H7 (cell line): ENCODE measurements around the gene NCAN. TPM values are rescaled to one million over a fixed set of nuclear protein-coding genes. Genes with fewer than 3 reads are reported as not detected.
"Not testable (repeated sequence)": the region's sequence is repeated elsewhere in the genome, so short reads cannot be mapped to it uniquely, and the experiment has no call there.

Experiments used
- DNase-seq: peaks from one replicate; pipeline ENCODE4 v3.0.0; 2012
- H3K27me3 ChIP-seq: 2 replicates; pipeline ENCODE4 v1.6.0; 2011; ENCODE audit warnings: mild to moderate bottlenecking, low read length; ENCODE audit not compliant: control insufficient read depth, insufficient read depth
- H3K36me3 ChIP-seq: replicated peaks from 2 replicates; pipeline ENCODE4 v1.5.1; 2011; ENCODE audit warnings: low read length; ENCODE audit not compliant: control insufficient read depth, insufficient read depth
- H3K4me3 ChIP-seq: 2 replicates; pipeline ENCODE4 v1.5.1; 2011; ENCODE audit warnings: low read depth, mild to moderate bottlenecking, control low read depth, low read length, moderate library complexity; ENCODE audit not compliant: insufficient read depth
- total RNA-seq: library from RNA; depleted of rRNA; stranded (reverse); fragments of >200 nt; shearing (Covaris generic); gene quantifications from 2 replicates; pipeline ENCODE4 v1.2.3, GENCODE V29; 2014

NCAN gene
- total RNA-seq, 1 experiment from 2014 or later, result 1.7 TPM

GRCh38 chr19:19226204-19226603 lies 14.4 kb downstream of the NCAN start:
- DNase-seq, result no peak
- peaks cover 36% of the 10 kb centered on the region for H3K27me3 ChIP-seq
- H3K36me3 ChIP-seq, result no peaks in the 10 kb centered on the region
- H3K4me3 ChIP-seq, result no peak overlapping the region

- DNase-seq, result peak; percentile 65
- no peak overlapping the region for H3K4me3 ChIP-seq
- H3K27me3 ChIP-seq, result peaks cover 36% of the 10 kb centered on the region
- no peaks in the 10 kb centered on the region for H3K36me3 ChIP-seq
Observed at GRCh38 chr19:19226663-19227062, 14.9 kb downstream of the NCAN start.

DNA sequence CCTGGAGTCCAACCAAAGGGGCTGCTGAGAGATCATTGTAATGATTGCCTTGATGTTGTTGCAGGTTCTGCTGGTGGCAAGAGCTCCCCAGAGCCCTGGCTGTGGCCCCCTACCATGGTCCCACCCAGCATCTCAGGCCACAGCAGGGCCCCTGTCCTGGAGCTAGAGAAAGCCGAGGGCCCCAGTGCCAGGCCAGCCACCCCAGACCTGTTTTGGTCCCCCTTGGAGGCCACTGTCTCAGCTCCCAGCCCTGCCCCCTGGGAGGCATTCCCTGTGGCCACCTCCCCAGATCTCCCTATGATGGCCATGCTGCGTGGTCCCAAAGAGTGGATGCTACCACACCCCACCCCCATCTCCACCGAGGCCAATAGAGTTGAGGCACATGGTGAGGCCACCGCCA lies 15.5 kb downstream of the NCAN start:
- Histone ChIP-seq H3K4me3 (no peak overlapping the region), H3K36me3 (no peaks in the 10 kb centered on the region), H3K27me3 (peaks cover 36% of the 10 kb centered on the region)
- DNase-seq, result no peak

DNA sequence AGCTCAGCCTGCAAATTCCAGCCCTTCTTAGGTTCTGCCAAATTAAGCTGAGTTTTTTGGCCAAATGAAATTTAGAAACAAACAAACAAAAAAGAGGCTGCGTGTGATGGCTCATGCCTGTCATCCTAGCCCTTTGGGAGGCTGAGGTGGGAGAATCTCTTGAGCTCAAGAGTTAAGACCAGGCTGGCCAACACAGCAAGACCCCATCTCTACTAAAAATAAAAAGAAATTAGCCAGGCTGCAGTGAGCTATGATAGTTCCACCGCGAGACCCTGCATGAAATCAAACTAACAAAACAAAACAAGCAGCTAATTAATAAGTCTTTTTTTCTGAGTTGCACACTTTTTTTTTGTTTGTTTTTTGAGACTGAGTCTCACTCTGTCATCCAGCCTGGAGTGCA lies 17.9 kb downstream of the NCAN start:
- Histone ChIP-seq H3K4me3 (no peak overlapping the region), H3K36me3 (no peaks in the 10 kb centered on the region), H3K27me3 (peaks cover 22% of the 10 kb centered on the region)
- DNase-seq, result no peak

DNA sequence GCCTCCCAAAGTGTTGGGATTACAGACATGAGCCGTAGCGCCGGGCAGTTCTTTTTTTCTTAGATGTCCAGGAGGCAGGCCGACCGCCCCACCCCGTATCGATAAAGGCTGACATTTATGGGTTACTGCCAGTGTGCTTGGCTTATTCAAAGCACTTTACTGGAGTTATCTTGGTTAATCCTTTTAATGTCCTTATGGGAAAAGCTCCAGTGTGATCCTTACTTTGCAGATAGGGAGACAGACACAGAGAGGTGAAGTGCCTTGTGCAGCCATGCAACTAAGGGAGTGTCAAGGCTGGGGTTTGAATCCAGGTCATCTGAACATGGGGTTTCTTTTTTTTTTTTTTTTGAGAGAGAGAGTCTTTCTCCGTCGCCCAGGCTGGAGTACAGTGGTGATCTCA lies 19.2 kb downstream of the NCAN start:
- H3K36me3 ChIP-seq, result no peaks in the 10 kb centered on the region
- H3K4me3 ChIP-seq, result no peak overlapping the region
- DNase-seq, result no peak
- H3K27me3 ChIP-seq, result peaks cover 11% of the 10 kb centered on the region

DNA sequence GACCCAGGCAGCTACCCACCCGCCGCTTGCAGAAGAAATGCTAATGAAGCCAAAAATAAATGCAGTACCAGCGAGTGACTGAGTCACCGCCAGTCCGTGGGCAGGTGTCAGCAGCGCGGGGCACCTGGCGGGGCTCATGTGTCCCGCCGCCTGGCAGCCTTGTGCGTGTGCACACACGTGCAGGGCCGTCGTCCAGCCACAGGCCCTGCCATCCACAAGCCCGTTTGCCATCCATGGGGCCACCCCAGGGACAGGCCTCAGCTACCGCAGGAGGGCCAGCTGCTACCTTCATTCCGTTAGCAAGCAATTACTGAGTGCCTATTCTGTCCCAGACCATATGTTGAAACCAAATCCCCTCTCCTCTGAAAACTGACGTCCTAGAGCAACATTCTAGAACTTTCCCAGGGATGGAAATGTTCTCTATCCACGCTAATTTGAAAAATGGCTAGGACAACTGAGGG lies 20.5 kb downstream of the NCAN start:
- Histone ChIP-seq H3K36me3 (no peaks in the 10 kb centered on the region), H3K4me3 (no peak overlapping the region), H3K27me3 (peaks cover 8% of the 10 kb centered on the region; the same call in 1 of the 2 replicates)
- DNase-seq, result peak; percentile 47

DNA sequence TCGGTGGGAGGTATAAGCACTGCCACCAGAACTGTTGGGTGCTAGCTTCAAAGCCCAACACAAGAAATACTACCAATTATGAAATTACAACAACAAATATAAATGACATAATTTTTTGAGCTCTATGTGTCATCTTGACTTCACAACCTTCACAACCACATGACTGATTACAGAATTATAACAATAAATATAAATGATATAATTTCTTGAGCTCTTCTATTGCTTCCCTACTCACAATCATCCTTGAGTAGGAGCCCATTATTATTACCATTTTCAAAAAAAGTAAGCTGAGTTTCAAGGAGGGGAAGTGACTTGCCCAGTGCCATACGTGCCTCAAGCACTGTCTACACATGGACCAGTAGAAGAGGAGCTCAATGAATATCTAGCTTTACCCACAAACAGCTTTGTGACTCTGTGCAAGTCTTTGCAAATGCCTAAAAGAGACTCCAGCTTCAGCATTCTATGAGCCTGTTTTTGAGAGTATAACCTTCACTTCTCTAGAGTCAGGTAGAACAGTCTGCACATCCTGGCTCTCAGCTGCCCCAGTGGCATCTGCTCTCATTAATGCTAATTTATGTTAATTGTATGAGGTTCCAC lies 22.6 kb downstream of the NCAN start:
- peaks cover 1% of the 10 kb centered on the region; the same call in 1 of the 2 replicates for H3K27me3 ChIP-seq
- no peak overlapping the region for H3K4me3 ChIP-seq
- no peaks in the 10 kb centered on the region for H3K36me3 ChIP-seq
- no peak for DNase-seq

DNA sequence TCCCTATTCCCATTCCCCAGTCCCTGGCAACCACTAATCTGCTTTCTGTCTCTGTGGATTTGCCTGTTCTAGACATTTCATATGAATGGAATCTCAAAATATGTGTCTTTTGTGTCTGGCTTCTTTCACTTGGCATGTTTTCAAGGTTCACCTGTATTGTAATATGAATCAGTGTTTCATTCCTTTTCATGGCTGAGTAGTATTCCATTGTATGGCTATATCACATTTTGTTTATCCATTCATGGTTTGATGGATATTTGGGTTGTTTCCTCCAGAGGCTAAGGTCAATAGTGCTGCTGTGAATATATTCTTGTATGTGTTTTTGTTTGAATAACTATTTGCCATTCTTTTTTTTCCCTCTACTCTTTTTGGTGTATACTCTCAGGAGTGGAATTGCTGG lies 24.4 kb downstream of the NCAN start:
- no peak for DNase-seq
- H3K27me3 ChIP-seq, result peaks cover 1% of the 10 kb centered on the region; the same call in 1 of the 2 replicates
- no peaks in the 10 kb centered on the region for H3K36me3 ChIP-seq
- no peak overlapping the region for H3K4me3 ChIP-seq

DNA sequence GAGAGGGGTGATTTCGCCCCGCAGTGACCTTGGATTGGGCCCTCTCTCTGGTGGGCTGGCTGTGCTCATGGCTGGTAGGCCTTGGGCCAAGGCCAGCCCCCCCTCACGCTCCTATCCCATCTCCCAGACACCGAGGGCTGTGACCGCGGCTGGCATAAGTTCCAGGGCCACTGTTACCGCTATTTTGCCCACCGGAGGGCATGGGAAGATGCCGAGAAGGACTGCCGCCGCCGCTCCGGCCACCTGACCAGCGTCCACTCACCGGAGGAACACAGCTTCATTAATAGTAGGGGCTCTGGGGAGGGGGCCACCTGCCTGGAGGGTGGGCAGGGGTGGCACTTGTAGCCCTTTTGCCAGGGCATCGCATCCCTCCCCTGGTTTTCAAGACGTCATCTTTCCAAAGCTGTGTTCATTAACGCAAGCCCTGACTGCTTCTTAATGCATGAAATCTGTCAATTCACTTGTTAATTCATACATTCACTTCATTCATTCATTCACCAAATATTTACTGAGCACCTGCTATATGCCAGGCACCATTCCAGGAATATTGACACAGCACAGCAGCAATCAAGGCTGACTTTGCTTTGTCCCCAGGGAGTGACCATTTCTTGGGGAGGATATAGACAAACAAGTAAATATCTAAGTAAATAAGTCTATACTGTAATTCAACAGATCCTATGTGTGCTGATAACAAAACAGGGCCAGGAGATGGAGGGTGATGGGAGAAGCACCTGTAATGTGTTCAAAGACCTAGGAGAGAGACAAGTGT lies 26.6 kb downstream of the NCAN start:
- no peaks in the 10 kb centered on the region for H3K36me3 ChIP-seq
- no peak overlapping the region for H3K4me3 ChIP-seq
- peaks cover 1% of the 10 kb centered on the region; the same call in 1 of the 2 replicates for H3K27me3 ChIP-seq
- DNase-seq, result peak; percentile 53

GRCh38 chr19:19239675-19240074 lies 27.9 kb downstream of the NCAN start:
- Histone ChIP-seq H3K36me3 (no peaks in the 10 kb centered on the region), H3K4me3 (no peak overlapping the region), H3K27me3 (peaks cover 1% of the 10 kb centered on the region; the same call in 1 of the 2 replicates)
- DNase-seq, result no peak

DNA sequence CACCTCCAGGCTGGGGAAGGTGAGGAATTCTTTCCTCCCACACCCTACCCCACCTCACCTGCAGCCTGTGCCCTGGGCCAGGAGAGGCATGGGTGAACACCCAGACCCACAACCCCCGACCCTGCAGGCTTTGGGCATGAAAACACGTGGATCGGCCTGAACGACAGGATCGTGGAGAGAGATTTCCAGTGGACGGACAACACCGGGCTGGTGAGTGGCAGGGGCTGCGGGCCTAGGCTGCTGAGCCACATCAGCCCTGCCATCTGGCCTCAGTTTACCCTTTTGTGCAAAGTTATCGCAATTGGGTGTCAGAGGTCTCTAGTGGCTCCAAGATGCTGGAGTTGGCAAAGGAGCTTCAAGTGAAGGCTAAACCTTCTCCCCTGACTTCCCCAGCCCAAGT lies 28.7 kb downstream of the NCAN start:
- Histone ChIP-seq H3K36me3 (no peaks in the 10 kb centered on the region), H3K4me3 (no peak overlapping the region), H3K27me3 (peaks cover 1% of the 10 kb centered on the region; the same call in 1 of the 2 replicates)
- no peak for DNase-seq

DNA sequence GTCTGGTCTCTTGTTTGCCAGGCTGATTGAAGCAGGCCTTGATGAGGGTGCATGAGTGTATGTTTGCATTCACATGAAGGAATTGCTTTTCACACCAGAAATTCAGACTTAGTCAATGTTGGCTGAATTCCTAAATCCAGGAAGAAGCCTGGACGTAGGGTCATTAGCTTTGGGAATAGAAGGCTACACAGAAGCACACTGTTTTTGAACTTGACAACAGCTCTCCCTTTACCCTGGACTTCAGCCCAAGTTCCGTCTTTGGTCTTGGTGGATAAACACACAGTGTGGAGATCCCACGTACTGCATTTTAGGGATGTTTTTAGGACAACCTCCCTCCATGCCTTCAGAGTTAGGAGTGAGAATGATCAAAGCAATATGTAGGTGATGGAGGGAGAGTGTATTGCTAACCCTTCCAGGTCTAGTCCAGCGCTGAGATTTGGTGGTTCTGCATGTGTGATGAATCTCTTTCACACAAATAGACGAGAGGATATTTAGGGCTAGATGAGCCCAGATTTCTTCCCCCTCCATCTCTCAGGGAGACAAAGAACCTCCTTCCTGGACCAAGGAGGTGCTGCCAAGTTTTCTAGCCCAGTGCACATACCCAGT lies 38.5 kb downstream of the NCAN start:
- Histone ChIP-seq H3K36me3 (no peaks in the 10 kb centered on the region), H3K4me3 (no peak overlapping the region), H3K27me3 (peaks cover 6% of the 10 kb centered on the region; the same call in 1 of the 2 replicates)
- DNase-seq, result no peak

DNA sequence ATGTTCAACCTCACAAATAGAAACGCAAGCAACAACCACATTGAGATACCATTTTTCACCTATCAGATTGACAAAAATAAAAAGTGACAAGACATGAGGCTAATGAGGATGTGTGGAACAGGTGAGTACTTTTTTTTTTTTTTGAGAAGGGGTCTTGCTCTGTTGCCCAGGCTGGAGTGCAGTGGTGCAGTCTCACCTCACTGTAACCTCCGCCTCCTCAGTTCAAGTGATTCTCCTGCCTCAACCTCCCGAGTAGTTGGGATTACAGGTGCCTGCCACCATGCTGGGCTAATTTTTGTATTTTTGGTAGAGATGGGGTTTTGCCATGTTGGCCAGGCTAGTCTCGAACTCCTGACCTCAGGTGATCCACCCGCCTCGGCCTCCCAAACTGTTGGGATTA lies 41.7 kb downstream of the NCAN start:
- not testable (repeated sequence) for H3K36me3 ChIP-seq

DNA sequence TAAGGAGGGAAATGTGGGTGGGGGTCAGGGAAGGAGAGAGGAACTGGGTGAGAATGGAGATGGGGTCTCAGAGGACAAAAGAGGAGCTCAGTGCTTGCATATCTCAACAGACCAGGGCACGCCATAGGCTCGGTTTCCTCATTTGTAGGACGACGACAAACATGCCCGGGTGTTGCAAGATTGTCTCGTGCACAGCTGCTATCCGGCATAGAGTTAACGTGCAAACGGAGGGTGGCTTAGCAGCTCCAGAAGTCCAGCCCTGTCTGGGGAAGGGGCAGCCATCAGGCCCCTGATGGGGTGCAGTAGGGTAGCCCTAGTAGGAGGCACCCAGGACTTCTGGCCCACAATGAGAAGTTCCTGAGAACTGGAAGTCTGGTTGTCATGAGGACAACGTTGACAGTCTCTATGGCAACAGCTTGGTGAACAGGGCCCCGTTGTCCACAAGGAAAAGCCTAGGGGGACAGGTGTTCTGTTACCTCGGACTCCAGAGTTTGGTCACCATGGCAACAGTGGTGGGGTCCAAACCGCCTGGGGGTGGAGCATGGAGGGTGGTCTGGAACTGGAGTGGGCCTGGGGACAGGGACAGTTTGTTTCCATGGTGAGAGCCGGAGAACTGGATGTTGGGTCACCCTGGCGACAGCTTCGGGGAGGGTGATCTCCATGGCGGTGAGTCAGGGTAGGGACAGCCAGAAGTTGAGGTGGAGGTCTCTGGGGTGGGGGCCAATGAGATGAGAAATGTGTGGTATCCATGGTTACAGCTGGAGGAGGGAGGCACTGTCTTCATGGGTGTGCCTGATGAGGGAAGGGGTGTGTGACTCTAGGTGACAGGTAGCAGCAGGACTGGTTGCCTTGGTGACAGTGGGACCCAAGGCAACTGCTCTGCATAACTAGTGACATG lies 44.6 kb downstream of the NCAN start:
- DNase-seq, result peak; percentile 60
- Histone ChIP-seq H3K36me3 (no peaks in the 10 kb centered on the region), H3K4me3 (no peak overlapping the region), H3K27me3 (peaks cover 9% of the 10 kb centered on the region)

More for the DNA sequence above, 41.7 kb downstream of the NCAN start:
- DNase-seq, H3K27me3 ChIP-seq, H3K4me3 ChIP-seq: not testable (repeated sequence)
